H1 (cell line): ENCODE measurements around the gene KLHL26. TPM values are rescaled to one million over a fixed set of nuclear protein-coding genes. Genes with fewer than 3 reads are reported as not detected.

Source experiments
- CTCF ChIP-seq, 3 experiments: IDR thresholded peaks; 1 replicate in 2 of 3; 2 replicates in 1 of 3; pipeline versions ENCODE4 v1.5.1 to v1.6.1; 2011; ENCODE audit warnings: low read length in 3 of 3, mild to moderate bottlenecking in 3 of 3, inconsistent platforms in 2 of 3, low read depth in 1 of 3, moderate library complexity in 1 of 3; ENCODE audit not compliant: insufficient read depth in 1 of 3; ENCODE audit errors: control extremely low read depth in 1 of 3
- POU5F1 ChIP-seq: IDR thresholded peaks from 2 replicates; pipeline ENCODE4 v1.6.1; 2011; ENCODE audit warnings: low read depth, mild to moderate bottlenecking, low read length, moderate library complexity
- polyA plus RNA-seq, 7 experiments: library from polyadenylated mRNA; depleted of rRNA in 3 of 7; stranded (reverse) in 5 of 7; unstranded in 2 of 7; fragments of >200 nt in 5 of 7; fragments of 200-250 nt in 2 of 7; gene quantifications; 1 replicate in 5 of 7; 2 replicates in 1 of 7; 4 replicates in 1 of 7; pipeline versions ENCODE4 v1.2.1 to v1.2.3, GENCODE V29; 2011 to 2013; ENCODE audit warnings: missing spikeins in 2 of 7, mixed read lengths in 2 of 7
- total RNA-seq: library from RNA; stranded (reverse); fragmentation: NEBNext Ultra II Directional; extraction: Animal tissue kit (Norgen Biotek cat#: 25700); gene quantifications from 2 replicates; pipeline ENCODE4 v1.2.1, GENCODE V29; 2021

Gene KLHL26
- total and polyA plus RNA-seq, 2 of the 8 experiments (the other 6 are each of a cell fraction or from before 2014, with no cell fraction given): 2.2 to 8.8 TPM

- TF ChIP-seq CTCF (IDR thresholded peaks at IDR 0.05; ENCODE audit: control extremely low read depth in 1 of 3, insufficient read depth in 1 of 3, low read depth in 1 of 3, low read length in 3 of 3) (no peak), POU5F1 (no peak)
- TF ChIP-seq, all 59 proteins: peak for 0
These were observed 33.1 kb downstream of the KLHL26 start (continued) for GRCh38 chr19:18669883-18670282.
